ENCODE data around the gene TENM3. TPM values are rescaled to one million over a fixed set of nuclear protein-coding genes. Genes with fewer than 3 reads are reported as not detected.

The TENM3 gene
- total RNA-seq, 2 donors from 2014 or later: 21.4 to 52.3 TPM

DNA sequence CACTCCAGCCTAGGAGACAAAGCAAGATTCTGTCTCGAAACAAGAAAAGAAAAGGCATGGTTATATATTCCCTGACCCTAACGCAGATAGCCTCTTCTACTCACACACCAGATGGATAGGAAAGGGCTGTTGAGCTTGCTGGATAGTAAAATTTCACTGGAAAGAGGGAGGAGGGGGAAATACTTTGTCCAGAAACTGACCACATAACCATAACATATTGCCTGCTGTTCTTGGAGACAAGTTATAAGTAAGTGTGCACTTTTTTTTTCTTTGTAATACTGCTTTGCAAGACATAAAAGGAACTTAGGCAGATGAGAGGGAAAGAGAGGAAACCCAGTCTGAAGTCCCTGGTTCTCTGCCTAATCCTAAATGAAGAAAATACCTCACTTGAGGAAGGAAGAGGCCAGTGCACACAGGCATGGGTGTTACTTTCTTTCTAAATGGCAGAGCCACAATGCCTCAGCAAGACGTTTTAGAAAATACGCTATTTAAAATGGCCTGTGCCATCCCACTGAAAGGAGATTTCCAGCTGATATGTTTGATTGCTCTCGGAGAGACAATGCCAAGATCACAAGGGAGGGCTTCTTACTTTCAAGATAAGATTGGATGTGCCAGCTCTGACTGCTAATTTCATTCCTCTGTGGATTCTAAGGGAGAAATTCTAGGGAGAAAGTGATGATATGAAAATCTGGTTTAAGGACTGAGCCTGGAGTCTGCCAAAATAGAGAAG is 533.3 kb downstream of the TENM3 start:
- DNase-seq (ENCODE audit: low spot score): no peak
- intact Hi-C loops (cut with DNase I): no loop called here
- H3K9me3 ChIP-seq: no peaks in the 10 kb centered on the region
- no peaks in the 10 kb centered on the region for H3K36me3 ChIP-seq
- TF ChIP-seq POLR2A (IDR thresholded peaks at IDR 0.05) (no peak), POLR2AphosphoS5 (IDR thresholded peaks at IDR 0.05) (no peak)
- TF ChIP-seq, protein P1, sequence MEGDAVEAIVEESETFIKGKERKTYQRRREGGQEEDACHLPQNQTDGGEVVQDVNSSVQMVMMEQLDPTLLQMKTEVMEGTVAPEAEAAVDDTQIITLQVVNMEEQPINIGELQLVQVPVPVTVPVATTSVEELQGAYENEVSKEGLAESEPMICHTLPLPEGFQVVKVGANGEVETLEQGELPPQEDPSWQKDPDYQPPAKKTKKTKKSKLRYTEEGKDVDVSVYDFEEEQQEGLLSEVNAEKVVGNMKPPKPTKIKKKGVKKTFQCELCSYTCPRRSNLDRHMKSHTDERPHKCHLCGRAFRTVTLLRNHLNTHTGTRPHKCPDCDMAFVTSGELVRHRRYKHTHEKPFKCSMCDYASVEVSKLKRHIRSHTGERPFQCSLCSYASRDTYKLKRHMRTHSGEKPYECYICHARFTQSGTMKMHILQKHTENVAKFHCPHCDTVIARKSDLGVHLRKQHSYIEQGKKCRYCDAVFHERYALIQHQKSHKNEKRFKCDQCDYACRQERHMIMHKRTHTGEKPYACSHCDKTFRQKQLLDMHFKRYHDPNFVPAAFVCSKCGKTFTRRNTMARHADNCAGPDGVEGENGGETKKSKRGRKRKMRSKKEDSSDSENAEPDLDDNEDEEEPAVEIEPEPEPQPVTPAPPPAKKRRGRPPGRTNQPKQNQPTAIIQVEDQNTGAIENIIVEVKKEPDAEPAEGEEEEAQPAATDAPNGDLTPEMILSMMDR (IDR thresholded peaks at IDR 0.05): no peak
- H3K27ac ChIP-seq: no peak overlapping the region
- 51% methylated on average over 5 of the region's 5 CpGs for WGBS
- no peaks in the 10 kb centered on the region for H3K4me1 ChIP-seq (replicated peaks)
- H3K27me3 ChIP-seq (replicated peaks; ENCODE audit: insufficient read depth): no peaks in the 10 kb centered on the region
- no peak overlapping the region for H3K4me3 ChIP-seq

DNA sequence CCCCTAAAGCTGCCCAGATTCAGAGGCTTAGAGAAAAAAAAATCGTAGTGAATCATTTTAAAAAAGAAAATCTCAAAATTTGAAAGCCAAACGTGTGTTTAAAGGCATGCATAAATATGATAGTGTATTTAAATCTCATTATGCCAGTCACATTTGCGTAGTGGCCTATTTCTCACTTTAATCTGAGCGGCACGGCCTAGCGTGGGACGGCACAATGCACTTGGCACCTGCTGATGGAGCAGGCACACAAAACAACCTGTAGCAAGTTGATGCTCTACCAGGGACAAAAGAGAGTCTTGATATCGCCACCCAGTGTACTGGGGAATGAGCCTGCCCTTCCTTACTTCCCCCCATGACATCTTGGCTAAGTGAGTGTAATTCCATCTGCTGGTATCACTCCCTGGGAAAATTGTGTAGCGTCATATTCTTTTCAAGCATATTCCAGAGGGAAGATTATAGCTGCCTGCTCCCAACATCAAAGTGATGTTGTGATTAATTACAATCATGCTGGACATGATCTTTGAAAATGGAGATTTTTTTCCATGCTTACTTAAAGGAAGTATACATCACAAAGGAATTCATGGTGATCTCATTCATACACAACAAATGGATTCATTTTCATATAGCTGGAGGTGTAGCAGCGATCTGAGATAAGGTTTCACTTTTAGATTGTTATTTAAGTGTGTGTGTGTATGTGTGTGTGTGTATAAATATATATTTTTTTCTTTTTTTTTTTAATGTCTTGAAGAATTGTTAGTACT is 535.2 kb downstream of the TENM3 start:
- no peaks in the 10 kb centered on the region for H3K27me3 ChIP-seq (replicated peaks; ENCODE audit: insufficient read depth)
- TF ChIP-seq, protein P1 (IDR thresholded peaks at IDR 0.05): no peak
- TF ChIP-seq POLR2A (IDR thresholded peaks at IDR 0.05) (no peak), POLR2AphosphoS5 (IDR thresholded peaks at IDR 0.05) (no peak)
- 85% methylated on average over 10 of the region's 10 CpGs for WGBS

DNA sequence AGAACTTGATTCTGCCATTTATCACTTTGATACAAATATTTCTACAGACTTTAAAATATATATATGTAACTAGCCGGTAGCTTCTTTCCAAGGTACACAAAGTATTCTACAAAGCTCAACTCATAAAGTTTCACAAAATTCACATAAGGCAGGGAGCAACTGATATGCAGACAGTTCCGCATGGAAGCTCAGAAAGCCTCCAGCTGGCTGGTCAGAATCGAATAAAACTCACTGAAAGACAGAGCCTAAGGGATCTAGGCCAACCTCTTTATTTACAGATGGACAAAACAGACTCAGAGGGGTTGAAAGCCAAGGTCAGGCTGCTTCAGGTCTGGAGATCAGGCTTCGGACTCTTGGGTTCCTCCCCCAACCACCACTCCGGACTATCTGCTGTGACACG is 543.8 kb downstream of the TENM3 start:
- TF ChIP-seq POLR2AphosphoS5 (IDR thresholded peaks at IDR 0.05): no peak
- TF ChIP-seq POLR2A (IDR thresholded peaks at IDR 0.05): no peak
- TF ChIP-seq, protein P1 (IDR thresholded peaks at IDR 0.05): no peak
- intact Hi-C loops (cut with DNase I): no loop called here
- Histone ChIP-seq H3K9me3 (no peaks in the 10 kb centered on the region), H3K4me1 (replicated peaks) (no peaks in the 10 kb centered on the region), H3K27me3 (replicated peaks; ENCODE audit: insufficient read depth) (no peaks in the 10 kb centered on the region), H3K36me3 (no peaks in the 10 kb centered on the region), H3K27ac (no peak overlapping the region), H3K4me3 (no peak overlapping the region)
- WGBS: 62% methylated on average over 6 of the region's 6 CpGs
- no peak for DNase-seq (ENCODE audit: low spot score)

More for the DNA sequence above, 535.2 kb downstream of the TENM3 start:
- H3K27ac ChIP-seq: no peak overlapping the region
- H3K9me3 ChIP-seq: no peaks in the 10 kb centered on the region
- no peak for DNase-seq (ENCODE audit: low spot score)
- H3K4me3 ChIP-seq: no peak overlapping the region
- no peaks in the 10 kb centered on the region for H3K4me1 ChIP-seq (replicated peaks)
- intact Hi-C loops (cut with DNase I): no loop called here
- no peaks in the 10 kb centered on the region for H3K36me3 ChIP-seq

DNA sequence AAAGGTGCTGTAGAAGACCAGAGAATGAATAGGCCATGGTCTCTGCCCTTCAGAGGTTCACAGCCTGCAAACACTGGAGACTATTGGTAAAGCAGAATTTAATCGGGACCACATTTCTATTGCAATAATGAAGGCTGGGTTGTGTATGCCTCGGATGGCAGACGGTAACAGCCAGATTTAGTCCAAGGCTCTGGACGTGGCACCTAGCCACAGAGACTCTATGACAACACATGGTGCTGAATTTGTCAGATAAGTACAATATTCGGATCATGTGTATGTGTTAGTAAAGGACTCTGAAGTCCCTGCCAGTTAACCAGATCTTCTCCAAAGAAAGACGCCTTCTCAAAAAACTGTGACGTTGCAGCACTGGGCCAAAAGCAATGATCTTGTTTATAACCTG is 545.0 kb downstream of the TENM3 start:
- intact Hi-C loops (cut with DNase I): no loop called here
- TF ChIP-seq POLR2AphosphoS5 (IDR thresholded peaks at IDR 0.05) (no peak), POLR2A (IDR thresholded peaks at IDR 0.05) (no peak)
- TF ChIP-seq, protein P1 (IDR thresholded peaks at IDR 0.05): no peak
- H3K36me3 ChIP-seq: no peaks in the 10 kb centered on the region
- H3K27me3 ChIP-seq (replicated peaks; ENCODE audit: insufficient read depth): no peaks in the 10 kb centered on the region
- no peaks in the 10 kb centered on the region for H3K9me3 ChIP-seq
- WGBS: 44% methylated on average over 7 of the region's 7 CpGs
- H3K4me1 ChIP-seq (replicated peaks): no peaks in the 10 kb centered on the region
- H3K27ac ChIP-seq: no peak overlapping the region
- no peak overlapping the region for H3K4me3 ChIP-seq
- no peak for DNase-seq (ENCODE audit: low spot score)
